Esophagus (tissue), 2 donors: ENCODE measurements around the gene COL12A1. TPM values are rescaled to one million over a fixed set of nuclear protein-coding genes. Genes with fewer than 3 reads are reported as not detected.

Experiments used
- H3K27ac ChIP-seq, 2 donors: one replicate each; pipeline ENCODE4 v1.5.1; 2013; ENCODE audit warnings: low read depth in 2 of 2, mild to moderate bottlenecking in 2 of 2, inconsistent platforms in 1 of 2, low read length in 1 of 2, moderate library complexity in 1 of 2
- H3K27me3 ChIP-seq, 2 donors: one replicate each; pipeline ENCODE4 v1.6.1; 2013; ENCODE audit warnings: low read length in 2 of 2, control low read depth in 1 of 2, mild to moderate bottlenecking in 1 of 2; ENCODE audit not compliant: insufficient read depth in 2 of 2, control insufficient read depth in 1 of 2
- H3K36me3 ChIP-seq, 2 donors: one replicate each; pipeline ENCODE4 v1.6.1; 2013; ENCODE audit warnings: low read length in 1 of 2; ENCODE audit not compliant: control insufficient read depth in 2 of 2, insufficient read depth in 2 of 2
- H3K4me1 ChIP-seq, 2 donors: one replicate each; pipeline ENCODE4 v1.6.1; 2013; ENCODE audit warnings: low read length in 1 of 2; ENCODE audit not compliant: control insufficient read depth in 2 of 2, insufficient read depth in 2 of 2
- H3K4me3 ChIP-seq, 2 donors: one replicate each; pipeline ENCODE4 v1.5.1; 2013; ENCODE audit warnings: low read length in 2 of 2, mild to moderate bottlenecking in 2 of 2, low read depth in 1 of 2, moderate library complexity in 1 of 2
- H3K9me3 ChIP-seq, 2 donors: one replicate each; pipeline ENCODE4 v1.6.1; 2013; ENCODE audit warnings: mild to moderate bottlenecking in 2 of 2, low read depth in 1 of 2, low read length in 1 of 2, moderate library complexity in 1 of 2; ENCODE audit not compliant: control insufficient read depth in 2 of 2, insufficient read depth in 1 of 2
- WGBS, 2 donors: extraction: QIAGEN DNeasy Blood & Tissue Kit; methylation state at CpG; one replicate each; pipeline ENCODE4 v1.1.7; 2013; 5-methylcytosine and 5-hydroxymethylcytosine counted together
- polyA plus RNA-seq, 2 donors: library from polyadenylated mRNA; stranded (reverse); fragments of 200-250 nt; gene quantifications; one replicate each; pipeline ENCODE4 v1.2.3, GENCODE V29; 2013
- donor health status: healthy with polysubstance abuse.
- donor health status: Bipolar disorder and iron deficiency.

Gene COL12A1
- polyA plus RNA-seq, 2 donors: 9.5 to 18.2 TPM

GRCh38 chr6:75135876-75136275 is 70.0 kb downstream of the COL12A1 start:
- Histone ChIP-seq H3K4me1 (no peaks in the 10 kb centered on the region), H3K27me3 (no peaks in the 10 kb centered on the region), H3K27ac (no peak overlapping the region), H3K4me3 (no peak overlapping the region), H3K36me3 (no peaks in the 10 kb centered on the region), H3K9me3 (no peaks in the 10 kb centered on the region)
- WGBS, 2 donors: 79 to 81% methylated on average over 3 of the region's 3 CpGs

GRCh38 chr6:75135450-75135849 is 70.4 kb downstream of the COL12A1 start:
- 68 to 78% methylated on average over 6 of the region's 6 CpGs for WGBS, 2 donors
- Histone ChIP-seq H3K27ac (peak overlapping the region in 1 of 2 donors; percentile 21), H3K27me3 (no peaks in the 10 kb centered on the region), H3K4me3 (no peak overlapping the region), H3K4me1 (no peaks in the 10 kb centered on the region), H3K36me3 (no peaks in the 10 kb centered on the region), H3K9me3 (no peaks in the 10 kb centered on the region)

- Histone ChIP-seq H3K4me1 (no peaks in the 10 kb centered on the region), H3K36me3 (no peaks in the 10 kb centered on the region), H3K27ac (peak overlapping the region in 1 of 2 donors; percentile 21), H3K4me3 (no peak overlapping the region), H3K9me3 (no peaks in the 10 kb centered on the region), H3K27me3 (no peaks in the 10 kb centered on the region)
- 74 to 75% methylated on average over 9 of the region's 9 CpGs for WGBS, 2 donors
Measured at GRCh38 chr6:75130784-75131183, 75.1 kb downstream of the COL12A1 start.

- no peaks in the 10 kb centered on the region for H3K4me1 ChIP-seq
- WGBS, 2 donors: 49 to 66% methylated on average over 3 of the region's 3 CpGs
- H3K4me3 ChIP-seq: no peak overlapping the region
- no peaks in the 10 kb centered on the region for H3K9me3 ChIP-seq
- H3K27me3 ChIP-seq: no peaks in the 10 kb centered on the region
- peak overlapping the region in 1 of 2 donors; percentile 22 for H3K27ac ChIP-seq
- H3K36me3 ChIP-seq: no peaks in the 10 kb centered on the region
Measured at GRCh38 chr6:75128878-75129570, 76.8 kb downstream of the COL12A1 start.

- Histone ChIP-seq H3K4me3 (no peak overlapping the region), H3K9me3 (no peaks in the 10 kb centered on the region), H3K27ac (no peak overlapping the region), H3K4me1 (no peaks in the 10 kb centered on the region), H3K27me3 (no peaks in the 10 kb centered on the region), H3K36me3 (no peaks in the 10 kb centered on the region)
- 72 to 75% methylated on average over 2 of the region's 2 CpGs for WGBS, 2 donors
Measured at GRCh38 chr6:75126518-75126917, 79.3 kb downstream of the COL12A1 start.

- no peak overlapping the region for H3K27ac ChIP-seq
- H3K27me3 ChIP-seq: no peaks in the 10 kb centered on the region
- H3K4me1 ChIP-seq: no peaks in the 10 kb centered on the region
- 84 to 86% methylated on average over 2 of the region's 2 CpGs for WGBS, 2 donors
- H3K36me3 ChIP-seq: no peaks in the 10 kb centered on the region
- no peaks in the 10 kb centered on the region for H3K9me3 ChIP-seq
- no peak overlapping the region for H3K4me3 ChIP-seq
Measured at GRCh38 chr6:75124983-75125382, 80.9 kb downstream of the COL12A1 start.

GRCh38 chr6:75124085-75124484 is 81.8 kb downstream of the COL12A1 start:
- Histone ChIP-seq H3K27ac (no peak overlapping the region), H3K9me3 (no peaks in the 10 kb centered on the region), H3K36me3 (no peaks in the 10 kb centered on the region), H3K4me3 (no peak overlapping the region), H3K4me1 (no peaks in the 10 kb centered on the region), H3K27me3 (no peaks in the 10 kb centered on the region)
- 78 to 83% methylated on average over 2 of the region's 2 CpGs for WGBS, 2 donors

GRCh38 chr6:75118925-75119515 is 86.8 kb downstream of the COL12A1 start:
- Histone ChIP-seq H3K4me1 (no peaks in the 10 kb centered on the region), H3K9me3 (no peaks in the 10 kb centered on the region), H3K27ac (no peak overlapping the region), H3K27me3 (no peaks in the 10 kb centered on the region), H3K36me3 (no peaks in the 10 kb centered on the region), H3K4me3 (no peak overlapping the region)
- WGBS, 2 donors: 89 to 91% methylated on average over 8 of the region's 8 CpGs

- no peaks in the 10 kb centered on the region for H3K4me1 ChIP-seq
- no peak overlapping the region for H3K27ac ChIP-seq
- WGBS, 2 donors: 80 to 89% methylated on average over 2 of the region's 2 CpGs
- no peaks in the 10 kb centered on the region for H3K27me3 ChIP-seq
- no peaks in the 10 kb centered on the region for H3K36me3 ChIP-seq
- no peak overlapping the region for H3K4me3 ChIP-seq
- H3K9me3 ChIP-seq: no peaks in the 10 kb centered on the region
Measured at GRCh38 chr6:75117701-75118100, 88.2 kb downstream of the COL12A1 start.

GRCh38 chr6:75116946-75117345 is 88.9 kb downstream of the COL12A1 start:
- Histone ChIP-seq H3K4me3 (no peak overlapping the region), H3K36me3 (no peaks in the 10 kb centered on the region), H3K27me3 (no peaks in the 10 kb centered on the region), H3K27ac (no peak overlapping the region), H3K9me3 (no peaks in the 10 kb centered on the region), H3K4me1 (no peaks in the 10 kb centered on the region)
- 69 to 83% methylated on average over 3 of the region's 3 CpGs for WGBS, 2 donors
